ENCODE measurements around the gene WDFY4. TPM values are rescaled to one million over a fixed set of nuclear protein-coding genes. Genes with fewer than 3 reads are reported as not detected.

Gene WDFY4
- total RNA-seq, 1 experiment from 2014 or later: 0.16 TPM

DNA sequence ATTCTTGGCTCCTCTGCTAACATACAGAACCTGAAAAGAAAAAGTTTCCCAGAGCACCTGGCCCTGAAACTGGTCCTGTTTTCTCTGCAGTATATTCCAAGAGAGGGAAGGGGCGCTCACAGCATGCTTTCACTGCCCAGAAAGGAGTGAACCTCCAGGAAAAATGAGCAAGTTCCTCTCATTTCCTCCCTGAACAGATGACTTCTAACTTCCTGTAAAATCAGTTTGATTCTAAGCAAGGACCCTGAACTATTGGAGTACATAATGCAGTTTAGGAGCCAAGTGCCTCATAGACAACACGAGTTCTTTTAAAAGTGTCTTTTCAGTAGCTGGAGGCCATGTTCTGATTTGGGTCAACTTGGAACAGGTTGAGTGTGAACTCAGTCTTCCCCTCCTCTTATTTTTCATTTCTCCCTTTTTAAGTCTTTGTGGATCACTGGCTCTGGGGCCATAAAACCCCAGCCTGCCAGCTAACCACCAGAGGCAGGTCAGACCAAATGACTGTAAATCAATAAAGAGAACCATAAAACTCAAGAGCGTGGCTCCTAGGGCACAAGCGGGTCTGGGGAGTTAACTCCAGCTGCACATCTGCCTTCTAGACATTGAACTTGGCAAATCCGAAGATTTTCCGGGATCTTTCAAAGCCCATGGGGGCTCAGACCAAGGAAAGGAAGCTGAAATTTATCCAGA is 260.9 kb downstream of the WDFY4 start:
- H3K36me3 ChIP-seq: no peaks in the 10 kb centered on the region
- no peaks in the 10 kb centered on the region for H3K27me3 ChIP-seq (replicated peaks)
- H3K9me3 ChIP-seq (replicated peaks): no peaks in the 10 kb centered on the region
- H3K4me3 ChIP-seq: no peak overlapping the region
- 0 out of 2 replicates have a peak overlapping the region, but pooled peaks have one; percentile 37 for H3K27ac ChIP-seq
- DNase-seq (ENCODE audit: low read depth in 1 of 2, low spot score in 2 of 2): no peak
- peaks cover 22% of the 10 kb centered on the region for H3K4me1 ChIP-seq (replicated peaks)

- DNase-seq (ENCODE audit: low read depth in 1 of 2, low spot score in 2 of 2): peak in 1 of 2 experiments; percentile 38
- H3K27me3 ChIP-seq (replicated peaks): no peaks in the 10 kb centered on the region
- no peaks in the 10 kb centered on the region for H3K36me3 ChIP-seq
- no peaks in the 10 kb centered on the region for H3K9me3 ChIP-seq (replicated peaks)
- no peak overlapping the region for H3K4me3 ChIP-seq
- peak overlapping the region; percentile 37 for H3K27ac ChIP-seq
- H3K4me1 ChIP-seq (replicated peaks): peaks cover 22% of the 10 kb centered on the region
Measured at GRCh38 chr10:48946332-48946731, 261.7 kb downstream of the WDFY4 start.

DNA sequence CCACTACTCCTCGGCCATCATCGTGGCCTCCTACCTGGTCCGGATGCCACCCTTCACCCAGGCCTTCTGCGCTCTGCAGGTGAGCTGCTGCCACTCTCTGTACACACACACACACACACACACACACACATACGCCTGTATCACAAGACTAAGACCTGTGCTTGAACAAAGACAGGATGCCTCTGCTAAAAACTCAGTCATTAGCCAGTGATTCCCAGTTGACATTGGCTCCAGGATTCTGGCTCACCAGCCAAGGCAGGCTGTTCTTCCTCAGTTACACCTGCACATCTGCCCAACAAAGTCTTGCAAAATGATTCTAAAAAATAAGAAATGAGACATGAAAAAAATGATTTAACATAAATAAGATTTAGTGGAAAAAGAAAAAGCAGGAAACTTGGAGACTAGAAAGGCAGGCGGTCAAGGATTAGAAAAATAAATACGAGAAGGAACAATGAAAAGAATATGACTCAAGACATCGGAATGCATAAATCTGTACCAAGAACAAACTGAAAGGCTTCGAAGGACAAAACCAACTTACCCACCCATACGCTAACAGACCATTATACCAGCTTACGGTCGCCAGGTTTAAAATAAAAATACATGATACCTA is 262.3 kb downstream of the WDFY4 start:
- peak overlapping the region; percentile 43 for H3K27ac ChIP-seq
- H3K4me1 ChIP-seq (replicated peaks): peaks cover 22% of the 10 kb centered on the region
- no peaks in the 10 kb centered on the region for H3K9me3 ChIP-seq (replicated peaks)
- no peak overlapping the region for H3K4me3 ChIP-seq
- H3K36me3 ChIP-seq: no peaks in the 10 kb centered on the region
- H3K27me3 ChIP-seq (replicated peaks): no peaks in the 10 kb centered on the region
- DNase-seq (ENCODE audit: low read depth in 1 of 2, low spot score in 2 of 2): peak in 1 of 2 experiments; percentile 87

DNA sequence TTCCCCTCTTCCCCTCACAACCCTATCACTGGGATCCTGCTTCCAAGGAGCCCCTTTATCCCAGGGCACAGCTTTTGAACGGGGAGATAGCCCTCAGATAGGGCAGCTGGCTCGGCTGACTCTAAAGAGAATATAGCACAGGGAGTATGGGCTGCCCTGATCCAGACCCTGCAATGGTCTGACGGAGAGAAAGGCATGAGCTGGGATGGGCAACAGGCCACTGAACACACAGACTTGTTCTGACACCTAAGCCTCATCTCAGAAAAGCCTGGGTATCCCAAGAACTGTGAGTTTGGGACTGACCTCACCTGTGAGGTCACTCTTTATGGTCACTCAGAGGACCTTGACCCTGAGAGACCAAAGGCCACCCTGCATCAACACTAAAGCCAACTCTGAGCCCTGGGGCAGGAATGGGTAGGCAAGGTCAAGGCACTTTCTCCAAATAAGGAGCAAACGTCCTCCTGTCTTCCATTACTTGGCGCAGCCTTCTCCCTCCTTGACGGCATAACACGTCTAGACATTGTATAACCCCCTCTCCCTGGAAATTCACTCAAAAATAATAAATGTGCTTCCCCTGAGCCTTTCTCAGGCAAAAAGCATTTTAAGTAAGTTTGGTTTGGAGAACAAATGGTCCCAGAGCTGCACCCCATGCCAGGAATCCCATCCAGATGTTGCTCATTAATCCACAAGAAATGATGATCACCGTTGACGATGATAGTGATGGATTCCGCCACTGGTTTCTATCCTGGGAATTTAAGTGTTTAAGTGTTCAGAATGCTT is 263.2 kb downstream of the WDFY4 start:
- no peak overlapping the region for H3K4me3 ChIP-seq
- peak overlapping the region; percentile 43 for H3K27ac ChIP-seq
- H3K36me3 ChIP-seq: no peaks in the 10 kb centered on the region
- H3K9me3 ChIP-seq (replicated peaks): no peaks in the 10 kb centered on the region
- no peaks in the 10 kb centered on the region for H3K27me3 ChIP-seq (replicated peaks)
- no peak for DNase-seq (ENCODE audit: low read depth in 1 of 2, low spot score in 2 of 2)
- H3K4me1 ChIP-seq (replicated peaks): peaks cover 22% of the 10 kb centered on the region

DNA sequence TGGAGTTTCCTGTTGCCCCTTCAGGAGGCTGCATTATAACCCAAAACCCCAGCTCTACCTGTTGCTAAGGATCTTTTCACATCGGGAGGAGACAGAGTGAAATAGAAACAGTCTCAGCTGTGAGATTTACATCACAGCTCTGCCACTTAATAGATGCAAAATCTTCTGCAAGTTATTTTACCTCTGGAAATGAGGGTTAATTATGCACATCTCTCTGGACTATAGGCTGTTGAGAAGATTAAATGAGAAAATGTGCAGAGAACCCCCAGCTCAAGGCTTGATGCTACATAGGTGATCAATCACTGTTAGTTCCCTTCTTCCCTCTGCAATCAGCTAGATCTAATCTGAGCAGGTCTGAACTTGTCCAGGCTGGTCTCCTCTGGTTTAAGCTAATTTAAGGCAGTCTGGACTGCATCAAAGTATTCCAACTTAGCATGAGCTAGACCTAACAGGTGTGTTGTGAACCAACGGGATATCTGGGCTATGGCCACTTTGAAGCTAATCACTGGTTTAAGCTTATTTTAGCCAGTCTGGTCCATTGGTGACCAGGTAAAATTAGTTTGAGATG is 263.9 kb downstream of the WDFY4 start:
- peaks cover 22% of the 10 kb centered on the region for H3K4me1 ChIP-seq (replicated peaks)
- DNase-seq (ENCODE audit: low read depth in 1 of 2, low spot score in 2 of 2): no peak
- H3K36me3 ChIP-seq: no peaks in the 10 kb centered on the region
- no peak overlapping the region for H3K4me3 ChIP-seq
- no peaks in the 10 kb centered on the region for H3K27me3 ChIP-seq (replicated peaks)
- no peak overlapping the region for H3K27ac ChIP-seq
- no peaks in the 10 kb centered on the region for H3K9me3 ChIP-seq (replicated peaks)

- H3K27ac ChIP-seq: no peak overlapping the region
- H3K36me3 ChIP-seq: no peaks in the 10 kb centered on the region
Measured at GRCh38 chr10:48951707-48952106, 267.0 kb downstream of the WDFY4 start.

GRCh38 chr10:48957361-48958151 is 272.9 kb downstream of the WDFY4 start:
- H3K9me3 ChIP-seq (replicated peaks): no peaks in the 10 kb centered on the region
- no peaks in the 10 kb centered on the region for H3K27me3 ChIP-seq (replicated peaks)
- no peaks in the 10 kb centered on the region for H3K4me1 ChIP-seq (replicated peaks)
- H3K4me3 ChIP-seq: no peak overlapping the region
- no peak overlapping the region for H3K27ac ChIP-seq
- H3K36me3 ChIP-seq: no peaks in the 10 kb centered on the region
- no peak for DNase-seq (ENCODE audit: low read depth in 1 of 2, low spot score in 2 of 2)

More at GRCh38 chr10:48951707-48952106, 267.0 kb downstream of the WDFY4 start:
- DNase-seq (ENCODE audit: low read depth in 1 of 2, low spot score in 2 of 2): no peak
- Histone ChIP-seq H3K4me1 (replicated peaks) (peaks cover 12% of the 10 kb centered on the region), H3K27me3 (replicated peaks) (no peaks in the 10 kb centered on the region), H3K9me3 (replicated peaks) (no peaks in the 10 kb centered on the region), H3K4me3 (no peak overlapping the region)

DNA sequence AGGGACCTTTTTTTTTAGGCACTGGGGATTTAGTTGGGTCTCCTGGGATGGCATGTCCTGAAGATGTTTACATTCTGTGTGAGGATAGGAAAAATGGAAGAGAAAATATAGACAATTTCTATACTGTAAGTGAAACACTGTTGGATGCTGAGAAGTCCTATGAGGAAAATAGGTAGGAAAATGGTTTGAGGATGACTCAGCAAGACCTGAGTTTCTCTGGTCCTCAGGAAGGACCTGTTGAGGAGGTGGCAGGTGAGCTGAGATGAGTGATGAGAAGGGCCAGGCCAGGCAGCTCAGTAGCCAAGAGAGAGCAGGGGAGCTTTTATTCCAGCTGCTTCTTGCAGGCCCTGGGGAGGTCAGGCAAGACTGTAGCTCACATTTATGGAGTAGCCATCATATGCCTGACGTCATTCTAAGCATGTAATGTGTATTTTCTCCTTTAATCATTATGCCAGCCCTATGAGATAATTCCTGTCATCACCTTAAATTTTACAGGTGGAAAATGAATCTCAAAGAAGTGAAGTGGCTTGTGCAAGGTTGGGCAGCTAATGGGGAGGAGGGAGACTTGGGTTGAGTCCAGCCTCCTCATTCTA is 274.0 kb downstream of the WDFY4 start:
- no peaks in the 10 kb centered on the region for H3K36me3 ChIP-seq
- no peaks in the 10 kb centered on the region for H3K9me3 ChIP-seq (replicated peaks)
- no peaks in the 10 kb centered on the region for H3K4me1 ChIP-seq (replicated peaks)
- no peak for DNase-seq (ENCODE audit: low read depth in 1 of 2, low spot score in 2 of 2)
- no peak overlapping the region for H3K4me3 ChIP-seq
- no peaks in the 10 kb centered on the region for H3K27me3 ChIP-seq (replicated peaks)
- no peak overlapping the region for H3K27ac ChIP-seq

- Histone ChIP-seq H3K4me3 (no peak overlapping the region), H3K27me3 (replicated peaks) (no peaks in the 10 kb centered on the region), H3K9me3 (replicated peaks) (no peaks in the 10 kb centered on the region), H3K36me3 (no peaks in the 10 kb centered on the region), H3K4me1 (replicated peaks) (no peaks in the 10 kb centered on the region), H3K27ac (no peak overlapping the region)
- DNase-seq (ENCODE audit: low read depth in 1 of 2, low spot score in 2 of 2): no peak
Measured at GRCh38 chr10:48964038-48964437, 279.4 kb downstream of the WDFY4 start.

- Histone ChIP-seq H3K4me3 (no peak overlapping the region), H3K27ac (no peak overlapping the region), H3K27me3 (replicated peaks) (no peaks in the 10 kb centered on the region), H3K36me3 (no peaks in the 10 kb centered on the region), H3K9me3 (replicated peaks) (no peaks in the 10 kb centered on the region), H3K4me1 (replicated peaks) (no peaks in the 10 kb centered on the region)
- DNase-seq (ENCODE audit: low read depth in 1 of 2, low spot score in 2 of 2): no peak
Measured at GRCh38 chr10:48965460-48965859, 280.8 kb downstream of the WDFY4 start.

DNA sequence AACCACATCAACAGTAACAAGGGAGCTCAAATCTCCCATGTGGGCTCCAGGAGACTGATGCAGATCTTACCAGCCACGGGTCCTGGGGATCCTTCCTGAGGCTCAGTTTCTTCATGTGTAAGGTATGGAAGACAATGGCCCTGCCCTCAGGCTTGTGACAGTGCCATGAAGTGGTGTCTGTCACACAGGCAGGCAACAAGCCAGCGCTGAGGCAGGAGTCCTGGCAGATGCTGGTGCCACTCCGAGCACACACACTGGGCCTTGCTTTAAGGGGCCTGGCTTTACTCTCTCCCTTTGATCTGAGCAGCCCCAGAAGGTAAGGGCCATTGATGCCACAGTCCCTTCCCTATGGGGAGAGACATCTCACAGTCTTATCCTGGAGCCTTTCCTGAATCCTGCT is 283.4 kb downstream of the WDFY4 start:
- H3K4me3 ChIP-seq: no peak overlapping the region
- no peaks in the 10 kb centered on the region for H3K36me3 ChIP-seq
- no peaks in the 10 kb centered on the region for H3K9me3 ChIP-seq (replicated peaks)
- no peak for DNase-seq (ENCODE audit: low read depth in 1 of 2, low spot score in 2 of 2)
- no peaks in the 10 kb centered on the region for H3K4me1 ChIP-seq (replicated peaks)
- no peak overlapping the region for H3K27ac ChIP-seq
- no peaks in the 10 kb centered on the region for H3K27me3 ChIP-seq (replicated peaks)

DNA sequence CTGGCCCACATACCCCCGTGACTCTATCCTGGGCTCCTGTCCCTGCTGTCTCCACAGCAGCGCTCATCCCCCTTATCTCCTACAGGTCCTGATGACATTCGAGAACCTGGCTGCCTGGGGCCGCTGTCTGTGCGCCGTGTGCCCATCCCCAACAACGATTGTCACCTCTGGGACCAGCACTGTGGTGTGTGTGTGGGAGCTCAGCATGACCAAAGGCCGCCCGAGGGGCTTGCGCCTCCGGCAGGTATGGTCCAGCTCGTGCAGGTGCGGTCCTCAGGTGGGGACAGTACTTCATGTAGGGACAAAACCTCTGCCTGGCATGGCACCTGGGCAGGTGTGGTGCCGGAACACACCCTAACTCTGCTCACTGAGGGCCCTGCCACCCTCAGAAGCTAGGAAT is 285.4 kb downstream of the WDFY4 start:
- Histone ChIP-seq H3K4me3 (no peak overlapping the region), H3K27me3 (replicated peaks) (no peaks in the 10 kb centered on the region), H3K27ac (no peak overlapping the region), H3K36me3 (no peaks in the 10 kb centered on the region), H3K4me1 (replicated peaks) (no peaks in the 10 kb centered on the region), H3K9me3 (replicated peaks) (no peaks in the 10 kb centered on the region)
- DNase-seq (ENCODE audit: low read depth in 1 of 2, low spot score in 2 of 2): no peak

- Histone ChIP-seq H3K9me3 (replicated peaks) (no peaks in the 10 kb centered on the region), H3K27ac (no peak overlapping the region), H3K4me1 (replicated peaks) (no peaks in the 10 kb centered on the region), H3K4me3 (no peak overlapping the region), H3K36me3 (no peaks in the 10 kb centered on the region), H3K27me3 (replicated peaks) (no peaks in the 10 kb centered on the region)
- no peak for DNase-seq (ENCODE audit: low read depth in 1 of 2, low spot score in 2 of 2)
Measured at GRCh38 chr10:48970654-48971053, 286.0 kb downstream of the WDFY4 start.

All from SJSA1 (cell line).